GM12891 (cell line): ENCODE results near the gene RTEL1.

Experiments used
- PAX5 ChIP-seq: IDR thresholded peaks from 2 replicates; pipeline ENCODE4 v1.6.1; 2011; ENCODE audit warnings: low read length, moderate library complexity, mild to moderate bottlenecking; ENCODE audit not compliant: insufficient read depth, severe bottlenecking
- POLR2A ChIP-seq: IDR thresholded peaks from 2 replicates; pipeline ENCODE4 v1.6.1; 2011; ENCODE audit warnings: low read depth, low read length, control low read depth
- POLR2AphosphoS5 ChIP-seq: IDR thresholded peaks from 2 replicates; pipeline ENCODE4 v1.6.1; 2011; ENCODE audit warnings: low read depth, low read length, control low read depth
- POU2F2 ChIP-seq: IDR thresholded peaks from 2 replicates; pipeline ENCODE4 v1.6.1; 2011; ENCODE audit warnings: low read depth, mild to moderate bottlenecking, control low read depth, low read length, moderate library complexity
- SPI1 ChIP-seq: IDR thresholded peaks from 2 replicates; pipeline ENCODE4 v1.6.1; 2011; ENCODE audit warnings: low read depth, low read length, control low read depth
- TAF1 ChIP-seq: IDR thresholded peaks from 2 replicates; pipeline ENCODE4 v1.6.1; 2011; ENCODE audit warnings: low read depth, low read length, control low read depth

- TF ChIP-seq POLR2A (no peak), POLR2AphosphoS5 (no peak), TAF1 (no peak), SPI1 (no peak), PAX5 (no peak), POU2F2 (no peak)
Observed at GRCh38 chr20:63680427-63680826, 22.3 kb downstream of the RTEL1 start.
